Left ventricle myocardium superior (tissue), 1 donor: ENCODE measurements around the gene INF2. TPM values are rescaled to one million over a fixed set of nuclear protein-coding genes. Genes with fewer than 3 reads are reported as not detected.

Experiments
- ATAC-seq: fragments of 200-7000 bp; cut with Tn5 transposase; one replicate; pipeline ENCODE4 v1.9.1; 2020; ENCODE audit warnings: mild to moderate bottlenecking, moderate library complexity
- DNase-seq: peaks from one replicate; pipeline ENCODE4 v3.0.0-alpha.2; 2020
- intact Hi-C: fragments of 100-400 bp; cut with micrococcal nuclease; formaldehyde crosslinking; loops from one replicate; pipeline ENCODE4 v1.11.0; 2022
- total RNA-seq: library from RNA; stranded (reverse); fragmentation: NEBNext Ultra II Directional; extraction: Animal tissue kit (Norgen Biotek cat#: 25700); gene quantifications from one replicate; pipeline ENCODE4 v1.2.1, GENCODE V29; 2021
- donor health status: DM: no; HTN: yes; CAD: no; lungs with severe emphysema.

The INF2 gene
- total RNA-seq, 1 donor from 2014 or later, result 30.4 TPM

- ATAC-seq (peak; percentile 1), DNase-seq (peak; percentile 54)
- intact Hi-C loops, result no loop called here
These were observed 64.3 kb downstream of the INF2 start for GRCh38 chr14:104753528-104754212.

- intact Hi-C loops, result no loop called here
- no peak for ATAC-seq
- DNase-seq, result peak; percentile 23
These were observed 64.9 kb downstream of the INF2 start for GRCh38 chr14:104754213-104754851.

GRCh38 chr14:104755621-104756020 lies 66.2 kb downstream of the INF2 start:
- DNase-seq (peak; percentile 26), ATAC-seq (no peak)
- intact Hi-C loops, result no loop called here

GRCh38 chr14:104756477-104757237 lies 67.2 kb downstream of the INF2 start:
- DNase-seq (peak; percentile 22), ATAC-seq (no peak)
- intact Hi-C loops, result no loop called here

GRCh38 chr14:104757238-104757585 lies 67.8 kb downstream of the INF2 start:
- intact Hi-C loops, result no loop called here
- DNase-seq, result no peak
- ATAC-seq, result no peak

- ATAC-seq, result no peak
These were observed 68.4 kb downstream of the INF2 start for GRCh38 chr14:104757681-104758392.

GRCh38 chr14:104758981-104759969 lies 69.9 kb downstream of the INF2 start:
- intact Hi-C loops, result no loop called here
- DNase-seq (peak; percentile 10), ATAC-seq (no peak)

More at GRCh38 chr14:104757681-104758392, 68.4 kb downstream of the INF2 start:
- intact Hi-C loops, result no loop called here
- no peak for DNase-seq

- DNase-seq (no peak), ATAC-seq (no peak)
- intact Hi-C loops, result loop anchor here (10.0 kb wide), 1 partner anchor 59 kb away; no protein-coding TSS in a partner anchor
These were observed 76.1 kb downstream of the INF2 start for GRCh38 chr14:104765517-104765916.

- no peak for DNase-seq
- intact Hi-C loops, result loop anchor here (10.0 kb wide), 1 partner anchor 58 kb away; no protein-coding TSS in a partner anchor
- ATAC-seq, result no peak
These were observed 76.9 kb downstream of the INF2 start for GRCh38 chr14:104766256-104766862.

GRCh38 chr14:104766863-104767633 lies 77.6 kb downstream of the INF2 start:
- DNase-seq (no peak), ATAC-seq (no peak)
- intact Hi-C loops, result loop anchor here (10.0 kb wide), 1 partner anchor 58 kb away; no protein-coding TSS in a partner anchor

GRCh38 chr14:104767634-104767918 lies 78.2 kb downstream of the INF2 start:
- ATAC-seq (no peak), DNase-seq (no peak)
- intact Hi-C loops, result loop anchor here (10.0 kb wide), 1 partner anchor 57 kb away; no protein-coding TSS in a partner anchor

- DNase-seq (peak; percentile 94), ATAC-seq (peak; percentile 90)
- intact Hi-C loops, result loop anchor here (10.0 kb wide), 1 partner anchor 56 kb away; no protein-coding TSS in a partner anchor
These were observed 79.3 kb downstream of the INF2 start for GRCh38 chr14:104768437-104769323.

- intact Hi-C loops, result loop anchor here (10.0 kb wide), 1 partner anchor 55 kb away; no protein-coding TSS in a partner anchor
- ATAC-seq (no peak), DNase-seq (no peak)
These were observed 80.1 kb downstream of the INF2 start for GRCh38 chr14:104769324-104770071.

GRCh38 chr14:104770072-104770579 lies 80.7 kb downstream of the INF2 start:
- intact Hi-C loops, result no loop called here
- DNase-seq (no peak), ATAC-seq (no peak)

- DNase-seq (no peak), ATAC-seq (no peak)
- intact Hi-C loops, result no loop called here
These were observed 81.4 kb downstream of the INF2 start for GRCh38 chr14:104770851-104771272.
